ENCODE data around the gene ARSD.
A peak's percentile ranks its signal among the peaks of the same experiment; 100 is the strongest.

ARSD gene

GRCh38 chrX:2872671-2873277 is 56.4 kb downstream of the ARSD start:
- Histone ChIP-seq H3K36me3 (ENCODE audit: insufficient read depth, low read length) (no peaks in the 10 kb centered on the region; the same call in 1 of the 2 replicates), H3K9me3 (ENCODE audit: low read depth, low read length) (no peaks in the 10 kb centered on the region), H3K4me3 (peak overlapping the region; percentile 73), H3K27ac (peak overlapping the region; percentile 96), H3K9ac (ENCODE audit: insufficient read length) (peak overlapping the region; percentile 58)
- TF ChIP-seq POLR2AphosphoS5 (IDR thresholded peaks at IDR 0.05; ENCODE audit: borderline replicate concordance, low read depth, low read length), result no peak
- no peak for TF ChIP-seq EZH2 (IDR thresholded peaks at IDR 0.05)
- no peak for TF ChIP-seq FOXP2 (optimal IDR thresholded peaks at IDR 0.05; ENCODE audit: control extremely low read depth, extremely low read length, insufficient read depth)
- DNase-seq (ENCODE audit: low read depth, low spot score), result no peak

GRCh38 chrX:2871831-2872230 is 57.3 kb downstream of the ARSD start:
- DNase-seq (ENCODE audit: low read depth, low spot score), result no peak
- TF ChIP-seq POLR2AphosphoS5 (IDR thresholded peaks at IDR 0.05; ENCODE audit: borderline replicate concordance, low read depth, low read length) (no peak), FOXP2 (optimal IDR thresholded peaks at IDR 0.05; ENCODE audit: control extremely low read depth, extremely low read length, insufficient read depth) (no peak), EZH2 (IDR thresholded peaks at IDR 0.05) (no peak)
- H3K9ac ChIP-seq (ENCODE audit: insufficient read length), result no peak overlapping the region
- H3K4me3 ChIP-seq, result peak overlapping the region; percentile 73
- peak overlapping the region; percentile 96 for H3K27ac ChIP-seq
- no peaks in the 10 kb centered on the region; the same call in 1 of the 2 replicates for H3K36me3 ChIP-seq (ENCODE audit: insufficient read depth, low read length)
- no peaks in the 10 kb centered on the region for H3K9me3 ChIP-seq (ENCODE audit: low read depth, low read length)

GRCh38 chrX:2870650-2871049 is 58.5 kb downstream of the ARSD start:
- Histone ChIP-seq H3K9ac (ENCODE audit: insufficient read length) (no peak overlapping the region), H3K36me3 (ENCODE audit: insufficient read depth, low read length) (peaks cover 9% of the 10 kb centered on the region), H3K27ac (peak overlapping the region; percentile 38; the same call in 1 of the 2 replicates), H3K4me3 (no peak overlapping the region), H3K9me3 (ENCODE audit: low read depth, low read length) (no peaks in the 10 kb centered on the region)
- TF ChIP-seq EZH2 (IDR thresholded peaks at IDR 0.05), result no peak
- no peak for TF ChIP-seq POLR2AphosphoS5 (IDR thresholded peaks at IDR 0.05; ENCODE audit: borderline replicate concordance, low read depth, low read length)
- TF ChIP-seq FOXP2 (optimal IDR thresholded peaks at IDR 0.05; ENCODE audit: control extremely low read depth, extremely low read length, insufficient read depth), result no peak
- no peak for DNase-seq (ENCODE audit: low read depth, low spot score)

- no peak overlapping the region for H3K9ac ChIP-seq (ENCODE audit: insufficient read length)
- DNase-seq (ENCODE audit: low read depth, low spot score), result no peak
- no peaks in the 10 kb centered on the region for H3K9me3 ChIP-seq (ENCODE audit: low read depth, low read length)
- no peak for TF ChIP-seq POLR2AphosphoS5 (IDR thresholded peaks at IDR 0.05; ENCODE audit: borderline replicate concordance, low read depth, low read length)
- TF ChIP-seq EZH2 (IDR thresholded peaks at IDR 0.05), result no peak
- no peak for TF ChIP-seq FOXP2 (optimal IDR thresholded peaks at IDR 0.05; ENCODE audit: control extremely low read depth, extremely low read length, insufficient read depth)
- no peak overlapping the region for H3K4me3 ChIP-seq
- H3K36me3 ChIP-seq (ENCODE audit: insufficient read depth, low read length), result peaks cover 31% of the 10 kb centered on the region
- no peak overlapping the region for H3K27ac ChIP-seq
These were observed 61.9 kb downstream of the ARSD start for GRCh38 chrX:2867206-2867605.

GRCh38 chrX:2863646-2864045 is 65.5 kb downstream of the ARSD start:
- TF ChIP-seq POLR2AphosphoS5 (IDR thresholded peaks at IDR 0.05; ENCODE audit: borderline replicate concordance, low read depth, low read length) (no peak), EZH2 (IDR thresholded peaks at IDR 0.05) (no peak)
- peak overlapping the region; percentile 93 for H3K27ac ChIP-seq
- H3K9me3 ChIP-seq (ENCODE audit: low read depth, low read length), result no peaks in the 10 kb centered on the region
- H3K4me3 ChIP-seq, result no peak overlapping the region
- peak overlapping the region; percentile 29 for H3K9ac ChIP-seq (ENCODE audit: insufficient read length)
- DNase-seq (ENCODE audit: low read depth, low spot score), result no peak
- peaks cover 50% of the 10 kb centered on the region for H3K36me3 ChIP-seq (ENCODE audit: insufficient read depth, low read length)

GRCh38 chrX:2862404-2862803 is 66.7 kb downstream of the ARSD start:
- Histone ChIP-seq H3K9ac (ENCODE audit: insufficient read length) (no peak overlapping the region), H3K27ac (no peak overlapping the region), H3K9me3 (ENCODE audit: low read depth, low read length) (no peaks in the 10 kb centered on the region), H3K36me3 (ENCODE audit: insufficient read depth, low read length) (peaks cover 54% of the 10 kb centered on the region), H3K4me3 (no peak overlapping the region)
- DNase-seq (ENCODE audit: low read depth, low spot score), result no peak
- TF ChIP-seq FOXP2 (optimal IDR thresholded peaks at IDR 0.05; ENCODE audit: control extremely low read depth, extremely low read length, insufficient read depth) (no peak), POLR2AphosphoS5 (IDR thresholded peaks at IDR 0.05; ENCODE audit: borderline replicate concordance, low read depth, low read length) (no peak), EZH2 (IDR thresholded peaks at IDR 0.05) (no peak)

- Histone ChIP-seq H3K4me3 (no peak overlapping the region), H3K9ac (ENCODE audit: insufficient read length) (no peak overlapping the region), H3K36me3 (ENCODE audit: insufficient read depth, low read length) (peaks cover 52% of the 10 kb centered on the region; the same call in 1 of the 2 replicates), H3K9me3 (ENCODE audit: low read depth, low read length) (no peaks in the 10 kb centered on the region), H3K27ac (no peak overlapping the region)
- no peak for DNase-seq (ENCODE audit: low read depth, low spot score)
- TF ChIP-seq FOXP2 (optimal IDR thresholded peaks at IDR 0.05; ENCODE audit: control extremely low read depth, extremely low read length, insufficient read depth), result no peak
These were observed 69.8 kb downstream of the ARSD start for GRCh38 chrX:2859197-2859797.

- Histone ChIP-seq H3K27ac (no peak overlapping the region), H3K4me3 (no peak overlapping the region), H3K9ac (ENCODE audit: insufficient read length) (no peak overlapping the region), H3K36me3 (ENCODE audit: insufficient read depth, low read length) (peaks cover 49% of the 10 kb centered on the region; the same call in 1 of the 2 replicates), H3K9me3 (ENCODE audit: low read depth, low read length) (no peaks in the 10 kb centered on the region)
- no peak for DNase-seq (ENCODE audit: low read depth, low spot score)
- TF ChIP-seq FOXP2 (optimal IDR thresholded peaks at IDR 0.05; ENCODE audit: control extremely low read depth, extremely low read length, insufficient read depth) (no peak), POLR2AphosphoS5 (IDR thresholded peaks at IDR 0.05; ENCODE audit: borderline replicate concordance, low read depth, low read length) (no peak), EZH2 (IDR thresholded peaks at IDR 0.05) (no peak)
These were observed 71.6 kb downstream of the ARSD start for GRCh38 chrX:2857566-2857965.

- no peak for DNase-seq (ENCODE audit: low read depth, low spot score)
- no peaks in the 10 kb centered on the region for H3K9me3 ChIP-seq (ENCODE audit: low read depth, low read length)
- H3K4me3 ChIP-seq, result no peak overlapping the region
- no peak overlapping the region for H3K27ac ChIP-seq
- no peak overlapping the region for H3K9ac ChIP-seq (ENCODE audit: insufficient read length)
- peaks cover 41% of the 10 kb centered on the region; the same call in 1 of the 2 replicates for H3K36me3 ChIP-seq (ENCODE audit: insufficient read depth, low read length)
- TF ChIP-seq EZH2 (IDR thresholded peaks at IDR 0.05) (no peak), POLR2AphosphoS5 (IDR thresholded peaks at IDR 0.05; ENCODE audit: borderline replicate concordance, low read depth, low read length) (no peak), FOXP2 (optimal IDR thresholded peaks at IDR 0.05; ENCODE audit: control extremely low read depth, extremely low read length, insufficient read depth) (no peak)
These were observed 73.4 kb downstream of the ARSD start for GRCh38 chrX:2855761-2856160.

Data from SK-N-MC (cell line).